Right renal cortex interstitium (tissue), 3 donors: Measurements from ENCODE around the gene CD48. TPM values are rescaled to one million over a fixed set of nuclear protein-coding genes. Genes with fewer than 3 reads are reported as not detected.
"Not testable (repeated sequence)": the region's sequence is repeated elsewhere in the genome, so short reads cannot be mapped to it uniquely, and the experiment has no call there.

Experiments
- DNase-seq, 3 donors: peaks; one replicate each; pipeline ENCODE4 v3.0.0-alpha.2; 2013; ENCODE audit warnings: low read depth in 3 of 3, low spot score in 2 of 3
- polyA plus RNA-seq, 3 donors: library from polyadenylated mRNA; unstranded; fragments of 120-200 nt; gene quantifications; one replicate each; pipeline ENCODE4 v1.2.1, GENCODE V29; 2013; ENCODE audit not compliant: insufficient read length in 3 of 3

Gene CD48
- polyA plus RNA-seq, 3 donors, result 2.0 to 2.3 (median 2.2) TPM

- DNase-seq, result no peak
These were observed 4.4 kb upstream of the CD48 start for GRCh38 chr1:160716013-160716412.

GRCh38 chr1:160714034-160714648 lies 2.5 kb upstream of the CD48 start:
- DNase-seq, result not testable (repeated sequence)

- no peak for DNase-seq
These were observed 1.5 kb upstream of the CD48 start for GRCh38 chr1:160713161-160713560.

- DNase-seq, result not testable (repeated sequence)
These were observed 981 bp upstream of the CD48 start for GRCh38 chr1:160712525-160713080.

DNA sequence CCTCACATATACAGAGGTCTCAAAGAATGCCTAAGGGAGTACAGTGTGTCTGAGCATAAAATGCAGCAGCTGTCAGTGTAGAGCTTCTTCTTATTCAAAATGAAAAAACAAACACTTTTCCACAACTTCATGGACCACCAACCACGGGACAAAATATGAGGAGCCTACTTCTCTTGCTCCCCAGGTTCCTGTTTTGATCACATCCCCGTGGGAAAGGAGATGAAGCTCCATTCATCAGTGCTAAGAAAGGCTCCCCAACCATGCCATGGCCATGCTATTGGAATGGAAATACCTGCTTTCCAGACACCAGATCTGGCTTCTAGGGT lies 383 bp downstream of the CD48 start:
- DNase-seq, result no peak

DNA sequence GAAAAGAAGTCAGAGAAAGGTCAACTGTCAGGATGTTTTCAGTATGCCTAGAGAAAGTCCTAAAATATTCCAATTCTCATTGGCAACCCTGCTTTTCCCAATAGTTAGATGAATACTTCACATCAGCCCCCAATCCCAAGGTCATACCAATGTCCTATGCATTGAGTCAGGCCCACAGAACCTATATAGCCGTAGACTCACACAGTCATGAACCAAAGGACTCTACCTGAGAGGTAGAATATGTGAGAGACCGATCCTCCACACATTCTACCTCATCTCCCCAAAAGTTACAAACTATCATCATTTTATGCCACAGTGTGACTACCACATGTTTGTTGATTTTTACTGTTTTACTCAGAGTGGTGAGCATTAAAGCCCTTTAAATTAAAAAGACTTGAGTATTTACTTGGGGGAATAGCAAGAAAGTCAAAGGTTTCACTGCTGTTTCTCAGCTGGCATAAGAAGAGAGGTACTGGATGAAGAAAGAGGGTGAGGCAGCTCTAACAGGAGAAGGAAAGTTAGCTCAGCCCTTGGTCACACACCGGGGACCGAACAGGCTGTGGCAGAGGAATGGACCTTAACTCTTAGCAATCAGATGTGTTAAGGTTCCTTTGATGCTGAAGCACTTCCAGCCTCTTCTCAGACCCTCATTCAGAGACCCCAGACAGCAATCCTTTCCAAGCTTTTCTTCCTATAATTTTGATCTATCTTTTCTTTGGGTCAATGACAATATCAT lies 937 bp downstream of the CD48 start:
- no peak for DNase-seq

- DNase-seq, result no peak
These were observed 1.9 kb downstream of the CD48 start for GRCh38 chr1:160709715-160710114.

DNA sequence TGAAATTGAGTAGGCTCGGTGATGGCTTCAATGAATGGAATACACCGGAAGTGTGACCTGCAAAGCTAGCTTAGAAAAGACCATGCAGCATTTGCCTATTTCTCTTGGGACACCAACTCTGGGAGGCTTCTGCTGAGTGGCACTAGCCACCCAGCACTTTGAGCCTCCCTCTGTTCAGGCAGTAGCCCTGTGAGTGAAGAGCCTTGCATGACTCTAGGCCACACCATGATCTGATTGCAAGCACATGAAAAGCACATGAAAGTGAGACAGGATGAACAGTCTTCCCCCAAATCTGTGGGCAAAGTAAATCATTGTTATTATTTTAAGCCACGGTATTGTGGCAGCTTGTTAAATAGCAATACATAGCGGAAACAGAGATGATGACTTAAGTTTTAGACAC lies 2.8 kb downstream of the CD48 start:
- DNase-seq, result no peak

- no peak for DNase-seq
These were observed 3.5 kb downstream of the CD48 start for GRCh38 chr1:160708118-160708517.

DNA sequence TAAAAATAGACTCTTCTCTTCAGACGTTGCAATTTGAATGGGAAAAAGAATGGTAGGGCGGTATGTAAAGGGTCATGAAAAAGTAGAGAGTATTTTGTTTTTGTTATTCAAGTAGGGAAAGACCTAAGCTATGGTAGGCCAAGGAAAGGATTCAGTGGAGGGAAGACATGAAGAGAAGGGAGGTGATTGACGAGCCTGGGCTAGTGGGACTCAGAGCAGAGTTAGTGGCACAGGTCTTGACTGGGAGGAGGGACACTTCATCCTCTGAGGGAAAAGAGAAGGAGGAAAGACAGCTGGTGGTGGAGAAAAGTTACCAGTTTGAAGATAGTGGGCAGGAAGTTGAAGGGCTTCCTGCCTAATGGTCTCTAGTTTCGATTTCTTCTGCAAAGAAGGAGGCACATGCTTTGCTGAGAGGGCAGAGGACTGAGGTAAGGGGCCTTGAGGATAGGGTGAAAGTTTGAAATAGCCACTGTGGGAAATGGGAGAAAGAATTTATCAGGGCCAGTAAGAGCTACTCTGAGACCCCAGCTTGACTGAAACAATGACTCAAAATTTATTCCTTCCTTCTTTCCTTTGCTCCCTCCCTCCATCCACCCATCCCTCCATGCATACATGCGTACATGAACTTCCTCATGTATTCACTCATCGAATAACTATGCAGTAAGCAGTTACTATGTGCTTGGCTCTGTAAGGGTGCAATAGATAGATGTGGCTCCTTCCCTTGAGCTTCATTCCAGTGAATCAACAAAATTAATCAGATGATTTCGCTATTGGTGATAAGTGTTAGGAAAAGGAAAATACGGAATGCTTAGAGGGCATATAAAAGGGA lies 4.2 kb downstream of the CD48 start:
- DNase-seq, result no peak

- no peak for DNase-seq
These were observed 4.9 kb downstream of the CD48 start for GRCh38 chr1:160706526-160707235.

DNA sequence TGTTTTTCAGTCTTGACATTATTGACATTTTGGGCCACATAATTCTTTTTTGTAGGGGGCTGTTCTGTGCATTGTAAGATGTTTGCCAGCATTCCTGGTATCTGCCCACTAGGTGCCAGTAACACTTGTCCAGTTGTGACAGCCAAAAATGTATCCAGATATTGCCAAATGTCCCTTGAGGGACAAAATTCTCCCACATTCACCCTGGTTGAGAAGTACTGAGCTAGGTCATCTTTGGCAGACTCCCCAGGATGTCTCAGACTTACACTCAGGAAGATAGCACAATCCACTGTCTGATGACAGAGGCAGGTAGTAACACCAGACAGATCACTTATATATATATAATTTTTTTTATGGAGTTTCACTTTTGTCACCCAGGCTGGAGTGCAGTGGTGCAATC lies 5.9 kb downstream of the CD48 start:
- DNase-seq, result no peak

GRCh38 chr1:160705212-160705621 lies 6.4 kb downstream of the CD48 start:
- not testable (repeated sequence) for DNase-seq

- DNase-seq, result no peak
These were observed 7.4 kb downstream of the CD48 start for GRCh38 chr1:160704250-160704649.

- no peak for DNase-seq
These were observed 9.5 kb downstream of the CD48 start for GRCh38 chr1:160702100-160702499.

DNA sequence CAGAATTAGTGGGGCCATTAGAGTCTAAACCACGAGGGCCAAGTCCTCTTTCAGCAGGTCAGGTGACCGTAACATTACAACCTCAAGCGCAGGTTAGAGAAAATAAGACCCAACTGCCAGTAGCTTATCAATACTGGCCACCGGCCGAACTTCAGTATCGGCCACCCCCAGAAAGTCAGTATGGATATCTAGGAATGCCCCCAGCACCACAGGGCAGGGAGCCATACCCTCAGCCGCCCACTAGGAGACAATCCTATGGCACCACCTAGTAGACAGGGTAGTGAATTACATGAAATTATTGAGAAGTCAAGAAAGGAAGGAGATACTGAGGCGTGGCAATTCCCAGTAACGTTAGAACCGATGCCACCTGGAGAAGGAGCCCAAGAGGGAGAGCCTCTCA lies 19.2 kb downstream of the CD48 start:
- DNase-seq, result not testable (repeated sequence)

GRCh38 chr1:160685266-160685665 lies 26.4 kb downstream of the CD48 start:
- DNase-seq, result no peak

GRCh38 chr1:160682983-160683865 lies 28.4 kb downstream of the CD48 start:
- DNase-seq, result no peak

- no peak for DNase-seq
These were observed 29.8 kb downstream of the CD48 start for GRCh38 chr1:160681891-160682140.
